Measurements from ENCODE around the gene FGD5. TPM values are rescaled to one million over a fixed set of nuclear protein-coding genes. Genes with fewer than 3 reads are reported as not detected.

Gene FGD5
- polyA plus RNA-seq, 1 donor (not counting 4 experiments of a cell fraction or from before 2014, with no cell fraction given), result not detected

DNA sequence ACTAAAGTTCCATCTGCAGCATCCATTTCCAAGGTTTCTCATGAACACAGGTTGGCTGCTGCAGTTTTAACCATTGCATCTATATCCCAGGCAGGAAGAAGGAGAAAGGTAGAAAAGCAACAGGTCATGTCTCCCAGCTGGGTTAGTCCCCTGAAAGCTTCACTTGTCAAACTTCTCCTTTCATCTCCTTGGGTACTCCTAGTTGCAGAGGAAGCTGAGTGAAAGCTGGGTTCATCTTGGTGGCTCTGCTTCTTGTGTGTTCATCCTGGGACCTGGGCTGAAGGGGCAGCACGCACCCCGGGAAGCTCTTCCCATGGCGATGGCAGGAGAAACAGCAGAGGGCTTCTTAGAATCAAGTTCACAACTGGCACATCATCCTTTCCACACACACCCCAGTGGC, 67.3 kb downstream of the FGD5 start:
- FAIRE-seq (no peak), DNase-seq (ENCODE audit: low read depth, low spot score) (no peak)
- Histone ChIP-seq H3K4me2 (ENCODE audit: control insufficient read depth, extremely low read depth, insufficient read depth, low read depth, low read length) (no peak overlapping the region), H3K79me2 (ENCODE audit: control insufficient read depth, insufficient read depth, low read length) (no peaks in the 10 kb centered on the region), H3K4me3 (ENCODE audit: control insufficient read depth in 2 of 3, extremely low read depth in 1 of 3, insufficient read depth in 2 of 3, low read depth in 1 of 3, low read length in 3 of 3) (no peak overlapping the region), H3K36me3 (ENCODE audit: control insufficient read depth in 2 of 2, extremely low read depth in 1 of 2, insufficient read depth in 2 of 2, low read length in 2 of 2) (no peaks in the 10 kb centered on the region), H3K9ac (ENCODE audit: control insufficient read depth, extremely low read depth, insufficient read depth, low read length) (no peak overlapping the region), H3K27me3 (ENCODE audit: control insufficient read depth, extremely low read depth, insufficient read depth, low read length) (peaks cover 22% of the 10 kb centered on the region), H3K4me1 (ENCODE audit: control insufficient read depth, extremely low read depth, insufficient read depth, low read length) (no peaks in the 10 kb centered on the region), H3K27ac (ENCODE audit: control insufficient read depth, insufficient read depth, low read length) (no peak overlapping the region), H2AFZ (ENCODE audit: control insufficient read depth, low read length) (no peak overlapping the region), H3K9me1 (ENCODE audit: control insufficient read depth, extremely low read depth, insufficient read depth, low read length) (no peaks in the 10 kb centered on the region), H4K20me1 (ENCODE audit: control insufficient read depth, extremely low read depth, insufficient read depth, low read length) (no peaks in the 10 kb centered on the region), H3K9me3 (ENCODE audit: control insufficient read depth, low read depth, low read length) (no peaks in the 10 kb centered on the region)
- TF ChIP-seq, protein P1, sequence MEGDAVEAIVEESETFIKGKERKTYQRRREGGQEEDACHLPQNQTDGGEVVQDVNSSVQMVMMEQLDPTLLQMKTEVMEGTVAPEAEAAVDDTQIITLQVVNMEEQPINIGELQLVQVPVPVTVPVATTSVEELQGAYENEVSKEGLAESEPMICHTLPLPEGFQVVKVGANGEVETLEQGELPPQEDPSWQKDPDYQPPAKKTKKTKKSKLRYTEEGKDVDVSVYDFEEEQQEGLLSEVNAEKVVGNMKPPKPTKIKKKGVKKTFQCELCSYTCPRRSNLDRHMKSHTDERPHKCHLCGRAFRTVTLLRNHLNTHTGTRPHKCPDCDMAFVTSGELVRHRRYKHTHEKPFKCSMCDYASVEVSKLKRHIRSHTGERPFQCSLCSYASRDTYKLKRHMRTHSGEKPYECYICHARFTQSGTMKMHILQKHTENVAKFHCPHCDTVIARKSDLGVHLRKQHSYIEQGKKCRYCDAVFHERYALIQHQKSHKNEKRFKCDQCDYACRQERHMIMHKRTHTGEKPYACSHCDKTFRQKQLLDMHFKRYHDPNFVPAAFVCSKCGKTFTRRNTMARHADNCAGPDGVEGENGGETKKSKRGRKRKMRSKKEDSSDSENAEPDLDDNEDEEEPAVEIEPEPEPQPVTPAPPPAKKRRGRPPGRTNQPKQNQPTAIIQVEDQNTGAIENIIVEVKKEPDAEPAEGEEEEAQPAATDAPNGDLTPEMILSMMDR (optimal IDR thresholded peaks at IDR 0.05 in 1 of 3, IDR thresholded peaks at IDR 0.05 in 1 of 3, conservative IDR thresholded peaks at IDR 0.05 in 1 of 3; ENCODE audit: extremely low read depth in 1 of 3, insufficient read depth in 2 of 3, low read length in 3 of 3), result no peak
- no peak for TF ChIP-seq EZH2 (IDR thresholded peaks at IDR 0.05; ENCODE audit: low read length)
- dilution Hi-C loops (cut with MboI; ENCODE audit: extremely low pct_ligation_motif_present, low sequenced_read_pairs), result loop anchor here (10.0 kb wide), 1 partner anchor 61 kb away; no protein-coding TSS in a partner anchor

DNA sequence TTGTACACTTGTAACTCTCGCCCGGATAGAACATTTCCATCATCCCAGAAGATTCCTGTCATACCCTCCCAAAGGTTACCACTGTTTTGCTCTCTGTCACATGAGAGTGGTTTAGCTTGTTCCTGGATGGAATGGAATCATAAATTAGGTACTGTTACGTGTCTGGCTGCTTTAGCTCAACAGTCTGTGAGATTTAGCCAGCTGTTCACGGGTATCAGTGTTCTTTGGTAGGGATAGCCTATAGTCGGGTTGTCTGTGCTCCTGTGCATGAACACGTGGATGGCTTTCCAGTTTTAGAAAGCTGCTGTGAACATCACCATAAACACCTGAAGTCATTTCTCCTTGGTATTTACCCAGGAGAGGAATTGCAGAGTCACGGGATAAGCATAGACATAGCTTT, 70.4 kb downstream of the FGD5 start:
- no peak overlapping the region for H3K4me3 ChIP-seq (ENCODE audit: control insufficient read depth in 2 of 3, extremely low read depth in 1 of 3, insufficient read depth in 2 of 3, low read depth in 1 of 3, low read length in 3 of 3)
- H3K36me3 ChIP-seq (ENCODE audit: control insufficient read depth in 2 of 2, extremely low read depth in 1 of 2, insufficient read depth in 2 of 2, low read length in 2 of 2), result no peaks in the 10 kb centered on the region
- DNase-seq (ENCODE audit: low read depth, low spot score) (no peak), FAIRE-seq (no peak)
- no peak overlapping the region for H2AFZ ChIP-seq (ENCODE audit: control insufficient read depth, low read length)
- no peak overlapping the region for H3K4me2 ChIP-seq (ENCODE audit: control insufficient read depth, extremely low read depth, insufficient read depth, low read depth, low read length)
- peaks cover 26% of the 10 kb centered on the region for H3K27me3 ChIP-seq (ENCODE audit: control insufficient read depth, extremely low read depth, insufficient read depth, low read length)
- no peak overlapping the region for H3K27ac ChIP-seq (ENCODE audit: control insufficient read depth, insufficient read depth, low read length)
- H3K4me1 ChIP-seq (ENCODE audit: control insufficient read depth, extremely low read depth, insufficient read depth, low read length), result no peaks in the 10 kb centered on the region
- no peaks in the 10 kb centered on the region for H4K20me1 ChIP-seq (ENCODE audit: control insufficient read depth, extremely low read depth, insufficient read depth, low read length)
- TF ChIP-seq, protein P1 (optimal IDR thresholded peaks at IDR 0.05 in 1 of 3, IDR thresholded peaks at IDR 0.05 in 1 of 3, conservative IDR thresholded peaks at IDR 0.05 in 1 of 3; ENCODE audit: extremely low read depth in 1 of 3, insufficient read depth in 2 of 3, low read length in 3 of 3), result no peak
- no peaks in the 10 kb centered on the region for H3K9me3 ChIP-seq (ENCODE audit: control insufficient read depth, low read depth, low read length)
- dilution Hi-C loops (cut with MboI; ENCODE audit: extremely low pct_ligation_motif_present, low sequenced_read_pairs), result loop anchor here (10.0 kb wide), 1 partner anchor 64 kb away; no protein-coding TSS in a partner anchor
- no peak overlapping the region for H3K9ac ChIP-seq (ENCODE audit: control insufficient read depth, extremely low read depth, insufficient read depth, low read length)
- no peaks in the 10 kb centered on the region for H3K79me2 ChIP-seq (ENCODE audit: control insufficient read depth, insufficient read depth, low read length)
- H3K9me1 ChIP-seq (ENCODE audit: control insufficient read depth, extremely low read depth, insufficient read depth, low read length), result no peaks in the 10 kb centered on the region

All from keratinocyte (primary cell).